Osteoblast (primary cell): ENCODE results near the gene ZNF814. TPM values are rescaled to one million over a fixed set of nuclear protein-coding genes. Genes with fewer than 3 reads are reported as not detected.
"Not testable (repeated sequence)": the region's sequence is repeated elsewhere in the genome, so short reads cannot be mapped to it uniquely, and the experiment has no call there.

Source experiments
- DNase-seq: peaks from one replicate; pipeline ENCODE4 v3.0.0; 2011; ENCODE audit warnings: low spot score, mixed read lengths; ENCODE audit not compliant: insufficient read length; ENCODE audit errors: missing footprints
- H2AFZ ChIP-seq: 2 replicates; pipeline ENCODE4 v1.6.0; 2011; ENCODE audit warnings: mild to moderate bottlenecking, low read length
- H3K27ac ChIP-seq: 2 replicates; pipeline ENCODE4 v1.5.1; 2011; ENCODE audit warnings: mild to moderate bottlenecking, low read depth, low read length, moderate library complexity
- H3K27me3 ChIP-seq: 2 replicates; pipeline ENCODE4 v1.6.0; 2012; ENCODE audit warnings: mild to moderate bottlenecking, control low read depth, inconsistent platforms, low read length, moderate library complexity; ENCODE audit not compliant: insufficient read depth
- H3K36me3 ChIP-seq: 2 replicates; pipeline ENCODE4 v1.5.1; 2011; ENCODE audit warnings: mild to moderate bottlenecking, low read length, control low read depth, moderate library complexity; ENCODE audit not compliant: insufficient read depth
- H3K4me1 ChIP-seq: 2 replicates; pipeline ENCODE4 v1.5.1; 2011; ENCODE audit warnings: mild to moderate bottlenecking, low read length, control low read depth, moderate library complexity; ENCODE audit not compliant: insufficient read depth
- H3K4me2 ChIP-seq: 2 replicates; pipeline ENCODE4 v1.6.0; 2011; ENCODE audit warnings: mild to moderate bottlenecking, low read length; ENCODE audit not compliant: insufficient read depth
- H3K4me3 ChIP-seq: fragments of 200-600 bp; sonication (generic); 3 replicates; pipeline ENCODE4 v1.5.1; 2012; ENCODE audit warnings: mild to moderate bottlenecking, low read length, inconsistent platforms; ENCODE audit not compliant: insufficient read depth
- H3K79me2 ChIP-seq: 2 replicates; pipeline ENCODE4 v1.6.0; 2012; ENCODE audit warnings: mild to moderate bottlenecking, low read length, control low read depth, inconsistent platforms; ENCODE audit not compliant: insufficient read depth
- H3K9me3 ChIP-seq: 2 replicates; pipeline ENCODE4 v1.5.1; 2011; ENCODE audit warnings: low read depth, low read length, control low read depth
- H4K20me1 ChIP-seq: 2 replicates; pipeline ENCODE4 v1.6.0; 2012; ENCODE audit warnings: mild to moderate bottlenecking, low read length, control low read depth; ENCODE audit not compliant: insufficient read depth
- total RNA-seq: library from RNA; depleted of rRNA; stranded (reverse); fragments of >200 nt; gene quantifications from 2 replicates; pipeline ENCODE4 v1.2.3, GENCODE V29; 2012
- TF ChIP-seq, protein P1 (sequence below): IDR thresholded peaks from 2 replicates; pipeline ENCODE4 v1.5.1; 2011; ENCODE audit warnings: mild to moderate bottlenecking, low read depth, low read length, moderate library complexity; ENCODE audit errors: extremely low read depth

ZNF814 gene
- total RNA-seq, 1 donor: 12.7 TPM

DNA sequence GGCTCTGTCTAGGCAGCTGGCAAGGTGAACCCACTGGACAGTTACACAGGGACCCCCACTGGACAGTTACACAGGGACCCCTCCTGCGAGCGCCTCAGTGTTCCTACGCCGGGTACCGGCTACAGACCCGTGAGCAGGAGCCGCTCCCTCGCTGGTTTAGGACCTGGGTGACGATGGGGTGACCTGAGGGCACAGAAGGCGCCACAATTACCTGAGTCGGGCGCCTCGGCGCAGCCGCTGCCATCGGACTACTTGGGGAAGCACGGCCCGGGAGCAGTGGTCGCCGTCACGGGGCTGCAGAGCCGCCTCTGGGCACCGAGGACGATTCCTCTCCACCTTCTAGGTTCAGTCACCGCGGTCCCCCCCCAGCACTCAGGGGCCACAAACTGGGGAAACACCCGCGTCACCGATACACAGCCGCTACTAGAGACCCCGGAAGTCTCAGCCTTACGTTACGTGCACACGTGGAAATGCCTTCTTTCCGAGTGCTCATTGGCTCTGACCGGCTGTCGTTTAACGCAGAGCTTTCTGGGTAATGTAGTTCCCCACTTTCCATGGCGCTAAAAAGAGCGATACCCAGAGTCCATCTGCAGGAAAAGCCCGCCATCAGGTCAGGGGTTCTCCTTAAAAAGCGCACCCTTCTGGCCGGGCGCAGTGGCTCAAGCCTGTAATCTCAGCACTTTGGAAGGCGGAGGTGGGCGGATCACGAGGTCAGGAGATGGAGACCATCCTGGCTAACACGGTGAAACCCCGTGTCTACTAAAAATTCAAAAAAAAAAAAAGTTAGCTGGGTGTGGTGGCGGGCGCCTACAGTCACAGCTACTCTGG, 27.5 kb upstream of the ZNF814 start, which contains the start of gene ZNF417:
Gene ZNF417, minus strand, starts transcription at position 425 of the 828 bp plus-strand sequence. Its CDS starts 181 bp downstream, at position 244.
- Histone ChIP-seq H3K4me2 (peak within 1 kb of the TSS; percentile 92), H3K79me2 (peaks cover 39% of the 10 kb centered on the region), H3K4me3 (peak within 1 kb of the TSS; percentile 92), H2AFZ (peak within 1 kb of the TSS; percentile 81), H3K27ac (peak within 1 kb of the TSS; percentile 75), H3K36me3 (peaks cover 14% of the 10 kb centered on the region)
- peak; percentile 94 for DNase-seq
- not testable (repeated sequence) for H4K20me1 ChIP-seq, H3K27me3 ChIP-seq, H3K9me3 ChIP-seq, H3K4me1 ChIP-seq
- TF ChIP-seq, protein P1, sequence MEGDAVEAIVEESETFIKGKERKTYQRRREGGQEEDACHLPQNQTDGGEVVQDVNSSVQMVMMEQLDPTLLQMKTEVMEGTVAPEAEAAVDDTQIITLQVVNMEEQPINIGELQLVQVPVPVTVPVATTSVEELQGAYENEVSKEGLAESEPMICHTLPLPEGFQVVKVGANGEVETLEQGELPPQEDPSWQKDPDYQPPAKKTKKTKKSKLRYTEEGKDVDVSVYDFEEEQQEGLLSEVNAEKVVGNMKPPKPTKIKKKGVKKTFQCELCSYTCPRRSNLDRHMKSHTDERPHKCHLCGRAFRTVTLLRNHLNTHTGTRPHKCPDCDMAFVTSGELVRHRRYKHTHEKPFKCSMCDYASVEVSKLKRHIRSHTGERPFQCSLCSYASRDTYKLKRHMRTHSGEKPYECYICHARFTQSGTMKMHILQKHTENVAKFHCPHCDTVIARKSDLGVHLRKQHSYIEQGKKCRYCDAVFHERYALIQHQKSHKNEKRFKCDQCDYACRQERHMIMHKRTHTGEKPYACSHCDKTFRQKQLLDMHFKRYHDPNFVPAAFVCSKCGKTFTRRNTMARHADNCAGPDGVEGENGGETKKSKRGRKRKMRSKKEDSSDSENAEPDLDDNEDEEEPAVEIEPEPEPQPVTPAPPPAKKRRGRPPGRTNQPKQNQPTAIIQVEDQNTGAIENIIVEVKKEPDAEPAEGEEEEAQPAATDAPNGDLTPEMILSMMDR: peak; percentile 26

DNA sequence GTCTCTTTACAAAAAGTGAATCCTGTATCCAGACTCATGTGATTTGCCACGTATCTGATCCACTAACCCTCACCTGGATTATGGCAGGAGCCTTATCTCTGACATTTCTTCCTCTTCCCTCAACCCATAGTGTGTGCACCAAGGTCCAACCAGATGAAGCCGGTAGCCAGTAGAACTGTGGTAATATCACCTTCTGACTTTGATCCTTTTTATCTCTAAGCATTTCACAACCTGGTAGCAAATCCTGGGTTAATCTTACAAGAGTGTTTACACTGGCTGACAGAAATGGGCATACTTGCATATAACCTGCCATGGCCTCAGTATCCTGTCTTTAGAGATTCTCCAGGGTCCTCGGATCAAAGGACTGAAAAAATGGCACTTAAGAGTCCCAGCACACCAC, 25.7 kb upstream of the ZNF814 start:
- H3K36me3 ChIP-seq: peaks cover 22% of the 10 kb centered on the region
- peaks cover 5% of the 10 kb centered on the region for H4K20me1 ChIP-seq
- DNase-seq: no peak
- peaks cover 9% of the 10 kb centered on the region for H3K4me1 ChIP-seq
- no peak overlapping the region for H3K4me2 ChIP-seq
- H3K4me3 ChIP-seq: no peak overlapping the region
- H2AFZ ChIP-seq: no peak overlapping the region
- no peaks in the 10 kb centered on the region for H3K27me3 ChIP-seq
- peaks cover 44% of the 10 kb centered on the region for H3K79me2 ChIP-seq
- no peak overlapping the region for H3K27ac ChIP-seq
- TF ChIP-seq, protein P1: no peak
- H3K9me3 ChIP-seq: no peaks in the 10 kb centered on the region

DNA sequence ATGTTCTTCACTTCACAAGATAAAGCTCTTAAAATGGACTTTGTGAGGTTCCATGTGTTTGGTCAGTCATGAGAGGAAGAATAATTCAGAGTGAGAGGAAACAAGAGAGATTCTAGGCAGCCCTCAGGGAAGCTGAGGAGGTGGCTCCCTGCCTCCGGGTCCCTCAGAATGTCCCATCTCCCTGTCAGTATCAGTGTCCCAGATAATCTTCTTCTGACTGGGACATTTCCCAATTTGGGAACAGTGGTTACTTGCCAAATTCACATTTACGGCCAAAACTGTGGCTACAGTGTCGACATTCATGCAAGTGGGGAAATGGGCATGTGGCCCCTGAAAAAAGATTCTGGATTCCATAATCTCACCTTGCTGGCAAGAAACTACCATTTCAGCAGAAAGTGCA, 18.6 kb upstream of the ZNF814 start:
- no peak overlapping the region for H3K27ac ChIP-seq
- TF ChIP-seq, protein P1: no peak
- no peak overlapping the region for H3K4me2 ChIP-seq
- peaks cover 6% of the 10 kb centered on the region for H3K9me3 ChIP-seq
- no peaks in the 10 kb centered on the region for H3K4me1 ChIP-seq
- no peak overlapping the region for H3K4me3 ChIP-seq
- peaks cover 5% of the 10 kb centered on the region for H4K20me1 ChIP-seq
- no peak overlapping the region for H2AFZ ChIP-seq
- peaks cover 26% of the 10 kb centered on the region for H3K36me3 ChIP-seq
- no peaks in the 10 kb centered on the region for H3K27me3 ChIP-seq
- H3K79me2 ChIP-seq: peaks cover 10% of the 10 kb centered on the region
- no peak for DNase-seq

DNA sequence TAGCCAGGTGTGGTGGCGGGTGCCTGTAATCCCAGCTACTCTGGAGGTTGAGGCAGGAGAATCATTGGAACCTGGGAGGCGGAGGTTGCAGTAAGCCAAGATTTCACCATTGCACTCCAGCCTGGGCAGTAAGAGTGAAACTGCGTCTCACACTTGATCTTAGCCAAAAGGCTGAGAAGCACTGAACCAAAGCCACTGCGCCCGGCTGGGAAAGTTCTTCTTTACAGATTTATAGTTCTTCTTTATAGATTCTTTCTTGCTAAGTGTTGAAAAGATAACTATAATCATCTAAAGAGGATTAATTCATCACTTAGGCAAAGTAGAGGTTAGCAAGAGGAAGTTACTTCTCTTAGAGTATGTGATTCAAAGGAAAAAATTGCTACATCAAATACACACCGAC, 16.4 kb upstream of the ZNF814 start:
- Histone ChIP-seq H3K27ac (no peak overlapping the region), H3K9me3 (peaks cover 6% of the 10 kb centered on the region), H3K4me1 (no peaks in the 10 kb centered on the region), H2AFZ (no peak overlapping the region), H3K4me3 (no peak overlapping the region), H3K27me3 (no peaks in the 10 kb centered on the region), H3K4me2 (no peak overlapping the region), H3K79me2 (no peaks in the 10 kb centered on the region), H3K36me3 (peaks cover 12% of the 10 kb centered on the region), H4K20me1 (peaks cover 5% of the 10 kb centered on the region)
- no peak for DNase-seq
- TF ChIP-seq, protein P1: no peak
